H1 (cell line): ENCODE data around the gene ZDHHC19. TPM values are rescaled to one million over a fixed set of nuclear protein-coding genes. Genes with fewer than 3 reads are reported as not detected.

Experiments used
- CTCF ChIA-PET: fragments of 300-600 bp; sonication (Branson Sonifier 250); formaldehyde crosslinking; loops from one replicate; lab custom pipeline; 2021; ENCODE audit not compliant: partially characterized antibody; lab: Charles Lee
- POLR2A ChIA-PET: fragments of 300-600 bp; sonication (Branson Sonifier 250); formaldehyde crosslinking; loops from one replicate; lab custom pipeline; 2021; ENCODE audit warnings: inconsistent platforms; ENCODE audit not compliant: partially characterized antibody; lab: Charles Lee
- DNase-seq, 2 experiments: peaks; one replicate each; pipeline versions ENCODE4 v3.0.0 to v3.0.0-alpha.2; 2010 to 2022; ENCODE audit warnings: low spot score in 2 of 2, low read depth in 1 of 2, mixed read lengths in 1 of 2
- FAIRE-seq: peaks from 2 replicates; lab custom pipeline; 2011; peaks lifted over from hg19 to GRCh38; lab: Jason Lieb, UNC
- H2AFZ ChIP-seq: 2 replicates; pipeline ENCODE4 v1.8.1; 2012; ENCODE audit warnings: low read length, inconsistent platforms
- H2AK5ac ChIP-seq: 2 replicates; pipeline ENCODE4 v1.6.1; 2013; ENCODE audit warnings: low read depth, low read length
- H2BK120ac ChIP-seq: replicated peaks from 2 replicates; pipeline ENCODE3; 2013; ENCODE audit warnings: low read depth, low read length, inconsistent platforms
- H2BK12ac ChIP-seq: 2 replicates; pipeline ENCODE4 v1.6.1; 2013; ENCODE audit warnings: low read depth, low read length
- H2BK15ac ChIP-seq: 2 replicates; pipeline ENCODE4 v1.6.1; 2013; ENCODE audit warnings: low read length
- H2BK20ac ChIP-seq: 2 replicates; pipeline ENCODE4 v1.6.1; 2013; ENCODE audit warnings: low read length
- H2BK5ac ChIP-seq: 2 replicates; pipeline ENCODE4 v1.6.1; 2013; ENCODE audit warnings: low read depth, low read length
- H3K14ac ChIP-seq: 2 replicates; pipeline ENCODE4 v1.6.1; 2013; ENCODE audit warnings: inconsistent platforms; ENCODE audit not compliant: insufficient read length
- H3K18ac ChIP-seq: 2 replicates; pipeline ENCODE4 v1.6.1; 2013; ENCODE audit warnings: low read length; ENCODE audit errors: extremely low read depth
- H3K23ac ChIP-seq: 2 replicates; pipeline ENCODE4 v1.6.1; 2013; ENCODE audit warnings: inconsistent platforms; ENCODE audit not compliant: insufficient read length
- H3K23me2 ChIP-seq: 2 replicates; pipeline ENCODE4 v1.6.1; 2013; ENCODE audit warnings: low read depth, low read length
- H3K27ac ChIP-seq: 2 replicates; pipeline ENCODE4 v1.6.1; 2011; ENCODE audit warnings: low read depth, low read length, inconsistent platforms
- H3K27me3 ChIP-seq, 4 experiments: replicated peaks in 1 of 4; 1 replicate in 1 of 4; 2 replicates in 3 of 4; pipeline versions ENCODE4 v1.6.1 to v1.8.1; 2011 to 2013; ENCODE audit warnings: low read length in 3 of 4, mild to moderate bottlenecking in 3 of 4, inconsistent platforms in 2 of 4, mixed read lengths in 2 of 4, moderate library complexity in 1 of 4; ENCODE audit not compliant: control insufficient read depth in 3 of 4, insufficient read depth in 3 of 4; ENCODE audit errors: extremely low read depth in 1 of 4
- H3K36me3 ChIP-seq, 4 experiments: 2 replicates each; pipeline versions ENCODE4 v1.6.1 to v1.8.1; 2011 to 2013; ENCODE audit warnings: mild to moderate bottlenecking in 4 of 4, low read length in 3 of 4, moderate library complexity in 2 of 4, control low read depth in 1 of 4, inconsistent platforms in 1 of 4; ENCODE audit not compliant: insufficient read depth in 4 of 4, control insufficient read depth in 2 of 4
- H3K4ac ChIP-seq: replicated peaks from 2 replicates; pipeline ENCODE3; 2013; ENCODE audit warnings: low read length, low read depth, mixed read lengths, inconsistent platforms; ENCODE audit not compliant: insufficient read length
- H3K4me1 ChIP-seq, 4 experiments: replicated peaks in 1 of 4; 1 replicate in 1 of 4; 2 replicates in 3 of 4; pipeline versions ENCODE4 v1.6.1 to v1.8.1; 2011 to 2013; ENCODE audit warnings: low read length in 3 of 4, inconsistent platforms in 2 of 4, mixed read lengths in 1 of 4; ENCODE audit not compliant: insufficient read depth in 4 of 4, control insufficient read depth in 3 of 4
- H3K4me2 ChIP-seq, 2 experiments: 2 replicates each; pipeline versions ENCODE4 v1.6.1 to v1.8.1; 2011 to 2013; ENCODE audit warnings: low read depth in 2 of 2, low read length in 2 of 2, control low read depth in 1 of 2, inconsistent platforms in 1 of 2, mild to moderate bottlenecking in 1 of 2; ENCODE audit not compliant: insufficient read depth in 1 of 2
- H3K4me3 ChIP-seq, 4 experiments: fragments of 200-600, 300-600 bp in 1 of 4; sonication (generic), shearing (Covaris generic), sonication (Bioruptor Twin) in 1 of 4; 2 replicates each; pipeline versions ENCODE4 v1.5.1 to v1.8.1; 2011 to 2016; ENCODE audit warnings: low read length in 4 of 4, low read depth in 3 of 4, control low read depth in 2 of 4, inconsistent platforms in 2 of 4, mild to moderate bottlenecking in 2 of 4, mixed read lengths in 1 of 4, moderate library complexity in 1 of 4; ENCODE audit not compliant: insufficient read depth in 2 of 4; ENCODE audit errors: extremely low read depth in 1 of 4
- H3K56ac ChIP-seq: replicated peaks from 2 replicates; pipeline ENCODE3; 2013; ENCODE audit warnings: low read depth, mild to moderate bottlenecking, mixed read lengths, low read length, inconsistent platforms; ENCODE audit not compliant: insufficient read length
- H3K79me1 ChIP-seq: 2 replicates; pipeline ENCODE4 v1.6.1; 2013; ENCODE audit warnings: low read depth, low read length, control low read depth
- H3K79me2 ChIP-seq, 2 experiments: 2 replicates each; pipeline versions ENCODE4 v1.6.1 to v1.8.1; 2012 to 2013; ENCODE audit warnings: low read length in 2 of 2, mild to moderate bottlenecking in 2 of 2, inconsistent platforms in 1 of 2; ENCODE audit not compliant: insufficient read depth in 2 of 2, control insufficient read depth in 1 of 2
- H3K9ac ChIP-seq, 4 experiments: replicated peaks in 1 of 4; 1 replicate in 1 of 4; 2 replicates in 3 of 4; pipeline versions ENCODE4 v1.6.1 to v1.8.1; 2011 to 2013; ENCODE audit warnings: low read depth in 3 of 4, low read length in 3 of 4, control low read depth in 2 of 4, mild to moderate bottlenecking in 2 of 4, moderate library complexity in 2 of 4, inconsistent platforms in 1 of 4; ENCODE audit errors: extremely low read depth in 1 of 4
- H3K9me3 ChIP-seq, 2 experiments: 2 replicates each; pipeline versions ENCODE4 v1.6.1 to v1.8.1; 2012 to 2013; ENCODE audit warnings: mild to moderate bottlenecking in 2 of 2, moderate library complexity in 2 of 2, control low read depth in 1 of 2, inconsistent platforms in 1 of 2, low read depth in 1 of 2, low read length in 1 of 2, mixed read lengths in 1 of 2; ENCODE audit not compliant: insufficient read depth in 2 of 2
- H4K20me1 ChIP-seq, 2 experiments: replicated peaks in 1 of 2; 2 replicates each; pipeline versions ENCODE3 to v1.8.1; 2011 to 2013; ENCODE audit warnings: inconsistent platforms in 2 of 2, low read length in 2 of 2, mild to moderate bottlenecking in 1 of 2; ENCODE audit not compliant: insufficient read depth in 2 of 2, control insufficient read depth in 1 of 2
- H4K5ac ChIP-seq: 2 replicates; pipeline ENCODE4 v1.6.1; 2013; ENCODE audit warnings: low read length, low read depth, mixed read lengths, inconsistent platforms; ENCODE audit not compliant: insufficient read length
- H4K8ac ChIP-seq: 2 replicates; pipeline ENCODE4 v1.8.0; 2013; ENCODE audit warnings: mild to moderate bottlenecking, moderate library complexity, low read length, inconsistent platforms; ENCODE audit not compliant: insufficient read depth; ENCODE audit errors: extremely low read depth
- H4K91ac ChIP-seq: replicated peaks from 2 replicates; pipeline ENCODE3; 2013; ENCODE audit warnings: low read length, mixed read lengths, inconsistent platforms; ENCODE audit not compliant: insufficient read length
- CEBPB ChIP-seq: IDR thresholded peaks from 2 replicates; pipeline ENCODE4 v1.6.1; 2012; ENCODE audit warnings: low read depth, low read length
- KDM1A ChIP-seq: fragments of 200-600, 300-600 bp; sonication (generic); IDR thresholded peaks from 2 replicates; pipeline ENCODE4 v1.7.1; 2016; ENCODE audit warnings: mild to moderate bottlenecking, low read length, borderline replicate concordance
- WGBS, 2 experiments: shearing (Covaris generic) in 1 of 2; methylation state at CpG; one replicate each; pipeline versions ENCODE4 v1.1.6 to v1.1.7; 2013 to 2015; ENCODE audit warnings: low lambda C conversion rate in 2 of 2, mixed read lengths in 2 of 2, inconsistent platforms in 1 of 2, low coverage in 1 of 2, missing lambda C conversion rate in 1 of 2; ENCODE audit not compliant: insufficient replicate concordance in 2 of 2, insufficient coverage in 1 of 2, insufficient read length in 1 of 2; ENCODE audit errors: extremely low coverage in 1 of 2, missing lambda C conversion rate in 1 of 2; 5-methylcytosine and 5-hydroxymethylcytosine counted together
- polyA plus RNA-seq, 7 experiments: library from polyadenylated mRNA; depleted of rRNA in 3 of 7; stranded (reverse) in 5 of 7; unstranded in 2 of 7; fragments of >200 nt in 5 of 7; fragments of 200-250 nt in 2 of 7; gene quantifications; 1 replicate in 5 of 7; 2 replicates in 1 of 7; 4 replicates in 1 of 7; pipeline versions ENCODE4 v1.2.1 to v1.2.3, GENCODE V29; 2011 to 2013; ENCODE audit warnings: missing spikeins in 2 of 7, mixed read lengths in 2 of 7
- total RNA-seq: library from RNA; stranded (reverse); fragmentation: NEBNext Ultra II Directional; extraction: Animal tissue kit (Norgen Biotek cat#: 25700); gene quantifications from 2 replicates; pipeline ENCODE4 v1.2.1, GENCODE V29; 2021

Gene ZDHHC19
- total and polyA plus RNA-seq, 2 of the 8 experiments (the other 6 are each of a cell fraction or from before 2014, with no cell fraction given): 2.5 to 4.1 TPM

- Histone ChIP-seq H4K5ac (no peak overlapping the region), H3K56ac (no peak overlapping the region), H3K23ac (no peak overlapping the region), H3K4ac (no peak overlapping the region), H3K36me3 (no peaks in the 10 kb centered on the region), H3K9me3 (no peaks in the 10 kb centered on the region), H4K8ac (no peak overlapping the region), H2BK5ac (no peak overlapping the region), H2AFZ (0 out of 2 replicates have a peak overlapping the region, but pooled peaks have one; percentile 30), H2BK12ac (no peak overlapping the region), H2BK120ac (no peak overlapping the region), H3K23me2 (no peaks in the 10 kb centered on the region), H2AK5ac (no peak overlapping the region), H3K4me2 (peak overlapping the region in 1 of 2 experiments; percentile 31; a peak in 1 of 4 replicates), H4K20me1 (no peaks in the 10 kb centered on the region), H3K27ac (no peak overlapping the region), H2BK15ac (no peak overlapping the region), H3K4me3 (no peak overlapping the region), H4K91ac (no peak overlapping the region), H3K14ac (no peak overlapping the region), H3K9ac (no peak overlapping the region), H3K18ac (no peak overlapping the region), H2BK20ac (no peak overlapping the region), H3K79me1 (no peaks in the 10 kb centered on the region), H3K4me1 (peaks cover 0 to 10% (median 5%) of the 10 kb centered on the region in 4 experiments), H3K27me3 (no peaks in the 10 kb centered on the region), H3K79me2 (no peaks in the 10 kb centered on the region)
- WGBS, 2 experiments: 44% methylated on average over 6 of the region's 6 CpGs; no CpG with 5 or more reads in 1 of the 2 experiments
- no peak for FAIRE-seq
- DNase-seq: no peak
- ChIA-PET CTCF (interaction anchor here (0.5 to 1.6 kb wide), 5 partner anchors 10 to 309 kb away, joined by 3 to 5 read pairs (median 4); no protein-coding TSS in a partner anchor), POLR2A (interaction anchor here (0.8 to 1.2 kb wide), 3 partner anchors 23 to 131 kb away, joined by 3 read pairs; partner anchors contain the start of gene PCYT1A)
- TF ChIP-seq KDM1A: no peak
- TF ChIP-seq CEBPB: peak; percentile 76
Observed at GRCh38 chr3:196156160-196156559, 55.0 kb downstream of the ZDHHC19 start.
